GM12892 (cell line): Measurements from ENCODE around the gene PRLR.

ENCODE experiments used
- POLR2A ChIP-seq: IDR thresholded peaks from 2 replicates; pipeline ENCODE4 v1.6.1; 2011; ENCODE audit warnings: low read depth, low read length, control low read depth
- POLR2AphosphoS5 ChIP-seq: IDR thresholded peaks from 2 replicates; pipeline ENCODE4 v1.6.1; 2011; ENCODE audit warnings: low read depth, low read length, control low read depth
- TAF1 ChIP-seq: IDR thresholded peaks from 2 replicates; pipeline ENCODE4 v1.6.1; 2011; ENCODE audit warnings: low read depth, mild to moderate bottlenecking, control low read depth, low read length, borderline replicate concordance

DNA sequence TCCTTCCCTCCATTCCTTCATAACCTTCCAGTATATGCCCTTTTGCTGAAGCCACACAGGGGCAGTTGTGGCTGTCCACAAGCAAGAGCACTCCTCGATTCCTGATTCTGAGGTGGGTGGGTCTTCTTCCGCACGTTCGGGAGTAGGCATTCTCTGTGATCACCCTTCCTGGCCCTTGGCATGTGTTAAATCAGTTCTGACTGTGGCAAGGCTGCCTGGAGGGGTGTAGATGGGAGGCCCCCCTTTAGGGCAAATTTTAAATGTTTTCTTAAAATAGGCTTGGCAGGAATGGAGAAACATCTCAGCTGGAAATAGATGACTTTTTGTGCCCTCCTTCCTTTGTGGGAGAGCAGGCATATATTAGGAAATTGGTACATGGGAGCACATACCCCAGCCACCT, 185.6 kb downstream of the PRLR start:
- no peak for TF ChIP-seq POLR2A
- no peak for TF ChIP-seq TAF1
- no peak for TF ChIP-seq POLR2AphosphoS5
